ENCODE results near the gene STARD10.

Gene STARD10

GRCh38 chr11:72709478-72710238 lies 84.2 kb downstream of the STARD10 start:
- no peak for TF ChIP-seq CTCF (conservative IDR thresholded peaks at IDR 0.05; ENCODE audit: low read depth, low read length)
- DNase-seq (ENCODE audit: low read depth), result no peak
- no peak overlapping the region for H3K4me3 ChIP-seq (ENCODE audit: low read depth, low read length)

- no peak for DNase-seq (ENCODE audit: low read depth)
- no peak overlapping the region for H3K4me3 ChIP-seq (ENCODE audit: low read depth, low read length)
- TF ChIP-seq CTCF (conservative IDR thresholded peaks at IDR 0.05; ENCODE audit: low read depth, low read length), result no peak
Observed at GRCh38 chr11:72707032-72707431, 86.8 kb downstream of the STARD10 start.

- no peak for DNase-seq (ENCODE audit: low read depth)
- H3K4me3 ChIP-seq (ENCODE audit: low read depth, low read length), result no peak overlapping the region
- TF ChIP-seq CTCF (conservative IDR thresholded peaks at IDR 0.05; ENCODE audit: low read depth, low read length), result no peak
Observed at GRCh38 chr11:72706579-72706978, 87.3 kb downstream of the STARD10 start.

GRCh38 chr11:72705442-72706365 lies 88.1 kb downstream of the STARD10 start:
- no peak for DNase-seq (ENCODE audit: low read depth)
- H3K4me3 ChIP-seq (ENCODE audit: low read depth, low read length), result no peak overlapping the region
- no peak for TF ChIP-seq CTCF (conservative IDR thresholded peaks at IDR 0.05; ENCODE audit: low read depth, low read length)

- DNase-seq (ENCODE audit: low read depth), result no peak
- no peak overlapping the region for H3K4me3 ChIP-seq (ENCODE audit: low read depth, low read length)
- TF ChIP-seq CTCF (conservative IDR thresholded peaks at IDR 0.05; ENCODE audit: low read depth, low read length), result no peak
Observed at GRCh38 chr11:72704783-72705265, 89.0 kb downstream of the STARD10 start.

Data from choroid plexus epithelial cell (primary cell).